Renal cortex interstitium (tissue), 11 donors: Measurements from ENCODE around the gene LRRIQ3. TPM values are rescaled to one million over a fixed set of nuclear protein-coding genes. Genes with fewer than 3 reads are reported as not detected.

Experiments
- DNase-seq, 11 donors: peaks; one replicate each; pipeline ENCODE4 v3.0.0-alpha.2; 2013; ENCODE audit warnings: low read depth in 9 of 11, low spot score in 4 of 11; ENCODE audit errors: extremely low read depth in 1 of 11
- polyA plus RNA-seq, 3 donors: library from polyadenylated mRNA; unstranded; fragments of 120-200 nt; gene quantifications; one replicate each; pipeline ENCODE4 v1.2.1, GENCODE V29; 2013; ENCODE audit not compliant: insufficient read length in 3 of 3

The LRRIQ3 gene
- polyA plus RNA-seq, 3 donors = 2.0 to 5.4 (median 2.8) TPM

GRCh38 chr1:73979684-73980083 is 218.3 kb downstream of the LRRIQ3 start:
- DNase-seq = no peak

GRCh38 chr1:73978964-73979363 is 219.0 kb downstream of the LRRIQ3 start:
- no peak for DNase-seq

Other genes starting within 250 kb of the LRRIQ3 start
- gene FPGT, start 66 bp upstream of the LRRIQ3 start, polyA plus RNA-seq = 10 to 100 TPM; 22.4 to 33.3 (median 25.2) TPM
- gene TNNI3K, start 37.2 kb upstream of the LRRIQ3 start, polyA plus RNA-seq = 1 to 10 TPM; 1.1 to 2.7 (median 1.5) TPM